SK-N-MC (cell line): ENCODE data around the gene CBX1.

Experiments
- EZH2 ChIP-seq: fragments of 200-600 bp; sonication (generic); IDR thresholded peaks from one replicate; pipeline ENCODE4 v1.6.1; 2017; ENCODE audit warnings: antibody characterized with exemption
- FOXP2 ChIP-seq: optimal IDR thresholded peaks from 2 replicates; pipeline ENCODE3; 2011; ENCODE audit warnings: mild to moderate bottlenecking, moderate library complexity; ENCODE audit not compliant: insufficient read depth; ENCODE audit errors: extremely low read length, control extremely low read depth

GRCh38 chr17:48060249-48060648 lies 41.0 kb downstream of the CBX1 start:
- TF ChIP-seq EZH2, result no peak
- TF ChIP-seq FOXP2, result no peak
